GM19438 (cell line): Measurements from ENCODE around the gene NUCKS1.

Experiments
- ATAC-seq: cut with Tn5 transposase; IDR thresholded peaks from one replicate; pipeline ENCODE4 v1.9.1; 2021; ENCODE audit warnings: low read depth; ENCODE audit not compliant: unreplicated experiment

The NUCKS1 gene

DNA sequence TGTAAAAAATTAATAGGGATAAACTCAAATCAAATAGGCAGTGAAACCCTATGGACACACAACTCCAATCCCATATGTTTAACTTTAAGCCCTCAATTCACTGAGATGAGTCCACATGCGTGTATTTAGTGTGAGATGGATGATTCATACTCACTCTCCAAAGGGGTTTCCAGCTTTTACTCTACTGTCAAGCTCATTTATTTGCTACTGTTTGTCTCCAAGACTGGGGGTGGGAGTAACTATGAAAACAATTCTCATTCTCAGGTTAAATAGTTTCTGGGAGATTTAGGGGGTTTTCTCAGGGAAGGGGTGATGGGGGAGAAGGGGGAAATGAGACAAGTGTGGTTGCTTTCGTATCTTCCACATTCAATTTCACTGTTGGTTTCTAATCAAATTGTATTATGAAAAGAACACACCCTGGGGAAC lies 22.6 kb upstream of the NUCKS1 start:
- no peak for ATAC-seq

DNA sequence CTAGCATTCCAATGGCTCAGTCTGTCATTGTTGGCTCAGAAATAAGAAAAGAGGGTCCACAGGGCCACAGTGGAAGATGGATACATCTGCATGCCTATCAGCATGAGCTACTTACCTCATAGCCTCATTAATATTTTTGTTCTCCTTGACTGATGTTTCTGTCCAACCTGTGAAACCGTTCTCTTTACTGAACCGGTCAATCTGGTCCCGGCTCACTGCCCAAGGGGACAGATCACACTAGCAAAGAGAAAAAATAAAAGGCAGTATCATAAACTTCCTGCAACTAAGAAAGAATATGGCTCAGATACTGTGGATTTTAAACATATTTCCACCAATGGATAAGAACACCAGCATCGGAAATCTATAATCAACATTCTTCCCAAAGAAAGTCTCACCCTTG lies 20.6 kb upstream of the NUCKS1 start:
- ATAC-seq, result no peak

DNA sequence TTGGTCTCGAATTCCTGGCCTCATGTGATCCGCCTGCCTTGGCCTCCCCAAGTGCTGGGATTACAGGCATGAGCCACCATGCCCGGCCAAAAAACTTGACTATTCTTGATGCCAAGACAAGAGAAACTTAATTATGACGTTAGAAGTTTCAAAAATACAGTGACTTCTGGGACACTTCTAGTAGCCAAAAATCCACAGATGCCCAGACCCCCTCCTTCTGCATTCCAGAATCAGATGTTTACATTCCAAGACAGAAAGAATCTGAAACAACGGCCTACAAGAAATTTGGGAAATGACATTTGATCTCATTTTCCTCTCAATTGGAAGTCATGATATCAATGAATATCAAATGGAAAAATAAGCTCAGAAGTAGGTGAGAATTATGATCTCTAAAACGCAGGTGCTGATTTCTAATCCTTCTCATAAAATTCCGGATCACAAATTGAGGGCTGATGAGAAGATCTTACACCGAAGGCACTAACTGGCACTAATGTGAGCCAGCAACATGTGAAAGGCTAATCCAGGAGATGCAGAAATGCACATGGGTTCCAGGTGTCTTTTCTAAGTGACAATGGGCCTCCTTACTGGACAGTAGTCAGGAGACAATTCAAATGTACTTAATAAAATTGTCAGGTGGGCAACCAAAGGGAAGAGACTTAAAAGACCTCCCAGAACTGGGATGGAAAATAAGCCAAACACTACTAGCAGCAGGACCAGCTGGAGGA lies 19.8 kb upstream of the NUCKS1 start:
- no peak for ATAC-seq

DNA sequence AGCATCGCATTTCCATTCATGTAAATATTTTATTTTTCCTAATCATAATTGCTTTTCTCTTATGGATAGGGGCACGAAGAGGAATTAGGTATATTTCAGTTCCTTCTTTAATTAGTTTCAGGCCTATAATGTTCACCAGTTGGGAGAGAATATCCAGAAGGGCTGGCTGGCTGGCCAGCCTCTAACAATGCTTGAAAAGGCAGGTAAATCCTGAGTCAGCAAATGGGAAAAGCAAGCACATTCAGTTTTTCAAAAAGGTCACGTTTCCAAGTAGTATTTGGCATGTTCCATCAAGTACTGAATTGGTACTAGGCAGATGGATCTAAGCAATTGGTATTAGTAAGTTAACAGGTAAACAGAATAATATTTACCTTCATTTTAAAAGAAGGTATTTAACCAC lies 17.3 kb upstream of the NUCKS1 start:
- no peak for ATAC-seq

DNA sequence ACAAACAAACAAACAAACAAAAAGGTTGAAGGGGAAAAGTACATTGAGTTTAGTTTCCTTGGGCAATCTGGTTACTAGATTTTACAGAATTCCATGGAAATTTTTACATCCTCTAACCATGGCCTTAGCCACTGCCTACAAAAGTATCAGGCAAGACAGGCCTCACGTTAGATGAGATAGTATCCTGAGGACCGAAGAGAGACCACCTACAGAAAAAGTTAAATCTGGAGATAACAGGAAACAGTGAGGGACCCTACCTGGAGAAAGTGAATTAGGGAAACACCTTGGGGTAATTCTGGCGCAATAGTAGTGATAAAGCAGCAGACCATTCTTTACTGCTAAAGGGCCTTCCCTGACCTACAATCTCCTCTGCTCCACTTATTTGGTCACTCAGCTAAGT lies 16.6 kb upstream of the NUCKS1 start:
- ATAC-seq, result no peak

DNA sequence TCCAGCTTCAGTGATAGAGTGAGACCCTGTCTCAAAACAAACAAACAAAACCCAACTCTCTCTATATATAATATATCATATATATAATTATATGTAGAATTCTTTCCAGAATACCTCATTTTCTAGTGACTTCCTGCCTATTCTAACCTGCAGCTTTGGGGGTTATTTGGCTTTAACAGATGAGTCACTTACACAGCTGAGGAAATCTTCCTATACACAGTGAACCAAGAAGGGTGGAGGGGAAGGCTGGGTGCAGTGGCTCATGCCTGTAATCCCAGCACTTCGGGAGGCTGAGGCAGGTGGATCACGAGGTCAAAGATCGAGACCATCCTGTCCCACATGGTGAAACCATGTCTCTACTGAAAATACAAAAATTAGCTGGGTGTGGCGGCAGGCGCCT lies 16.1 kb upstream of the NUCKS1 start:
- ATAC-seq, result no peak

DNA sequence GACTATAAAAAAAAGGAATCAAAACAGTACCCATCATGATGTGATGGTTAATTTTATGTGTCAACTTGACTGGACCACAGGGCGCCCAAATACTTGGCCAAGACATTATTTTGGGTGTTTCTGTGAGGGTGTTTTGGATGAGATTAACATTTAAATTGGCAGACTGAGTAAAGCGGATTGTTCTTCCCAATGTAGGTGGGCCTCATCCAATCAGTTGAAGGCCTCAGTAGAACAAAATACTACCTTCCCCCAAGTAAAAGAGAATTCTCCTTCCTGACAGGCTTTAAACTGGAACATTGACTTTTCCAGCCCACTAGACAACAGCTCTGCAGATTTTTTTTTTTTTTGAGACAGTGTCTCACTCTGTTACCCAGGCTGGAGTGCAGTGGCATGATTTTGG lies 14.6 kb upstream of the NUCKS1 start:
- ATAC-seq, result no peak

DNA sequence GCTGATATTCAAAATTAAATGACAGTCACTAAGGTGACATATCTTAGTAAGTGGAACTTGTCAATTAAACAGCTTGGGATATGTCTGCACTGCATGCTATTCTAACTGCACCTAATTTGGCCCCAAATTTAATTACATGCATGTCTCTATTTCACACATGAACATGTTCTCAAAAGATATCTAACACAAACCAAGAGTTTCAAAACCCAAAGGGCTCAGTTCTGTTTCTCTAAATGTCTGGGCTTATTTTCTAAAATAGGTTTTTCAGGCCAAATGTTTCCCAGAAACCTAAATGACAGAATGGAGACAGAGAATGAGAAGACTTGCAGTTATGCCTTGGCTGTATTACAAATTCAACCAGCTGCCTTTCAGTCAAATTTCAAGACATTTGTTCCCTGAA lies 14.0 kb upstream of the NUCKS1 start:
- ATAC-seq, result no peak

DNA sequence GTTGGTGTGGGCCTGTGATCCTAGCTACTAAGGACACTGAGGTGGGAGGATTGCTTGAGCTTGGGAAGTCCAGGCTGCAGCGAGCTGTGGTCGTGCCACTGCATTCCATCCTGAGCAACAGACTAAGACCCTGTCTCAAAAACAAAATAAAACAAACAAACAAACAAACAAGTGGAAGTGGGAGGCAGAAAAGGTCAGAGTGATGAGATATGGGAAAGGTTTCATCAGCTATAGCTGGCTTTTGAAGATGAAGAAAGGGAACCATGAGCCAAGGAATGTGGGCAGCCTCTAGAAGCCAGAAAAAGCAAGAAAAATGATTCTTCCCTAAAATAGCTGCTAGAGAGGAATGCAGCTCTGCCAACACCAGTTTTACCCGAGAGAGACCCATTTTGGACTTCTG lies 10.6 kb upstream of the NUCKS1 start:
- no peak for ATAC-seq

DNA sequence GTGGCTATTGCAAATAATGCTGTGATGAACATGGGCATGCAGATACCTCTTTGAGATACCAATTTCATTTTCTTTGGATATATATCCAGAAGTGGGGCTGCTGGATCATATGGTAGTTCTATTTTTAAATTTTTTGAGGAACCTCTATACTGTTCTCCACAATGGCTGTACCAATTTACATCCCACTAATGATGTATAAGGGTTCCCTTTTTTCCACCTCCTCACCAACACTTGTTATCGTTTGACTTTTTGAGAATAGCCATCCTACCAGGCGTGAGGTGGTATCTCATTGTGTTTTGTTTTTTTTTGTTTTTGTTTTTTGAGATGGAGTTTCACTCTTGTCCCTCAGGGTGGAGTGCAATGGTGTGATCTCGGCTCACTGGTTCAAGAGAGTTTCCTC lies 6.6 kb upstream of the NUCKS1 start:
- ATAC-seq, result no peak

DNA sequence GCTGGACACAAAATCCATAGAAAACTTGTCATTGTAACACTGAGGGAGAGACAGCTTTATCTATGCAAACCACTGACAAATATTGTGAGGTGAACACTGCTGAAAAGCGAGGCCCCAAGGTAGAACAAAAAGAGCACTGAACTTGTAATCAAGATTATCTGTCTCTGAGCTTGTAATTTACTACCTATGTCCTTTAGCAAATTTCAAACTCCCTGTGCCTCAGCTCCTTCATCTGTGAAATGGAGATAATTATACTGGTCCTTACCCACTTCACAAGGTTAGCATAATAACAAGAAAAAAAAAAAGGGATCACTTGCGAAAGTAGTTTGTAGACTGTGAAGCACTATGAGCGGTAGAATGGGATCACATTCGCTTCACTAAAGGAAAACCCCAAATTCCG lies 4.9 kb upstream of the NUCKS1 start:
- ATAC-seq, result no peak

DNA sequence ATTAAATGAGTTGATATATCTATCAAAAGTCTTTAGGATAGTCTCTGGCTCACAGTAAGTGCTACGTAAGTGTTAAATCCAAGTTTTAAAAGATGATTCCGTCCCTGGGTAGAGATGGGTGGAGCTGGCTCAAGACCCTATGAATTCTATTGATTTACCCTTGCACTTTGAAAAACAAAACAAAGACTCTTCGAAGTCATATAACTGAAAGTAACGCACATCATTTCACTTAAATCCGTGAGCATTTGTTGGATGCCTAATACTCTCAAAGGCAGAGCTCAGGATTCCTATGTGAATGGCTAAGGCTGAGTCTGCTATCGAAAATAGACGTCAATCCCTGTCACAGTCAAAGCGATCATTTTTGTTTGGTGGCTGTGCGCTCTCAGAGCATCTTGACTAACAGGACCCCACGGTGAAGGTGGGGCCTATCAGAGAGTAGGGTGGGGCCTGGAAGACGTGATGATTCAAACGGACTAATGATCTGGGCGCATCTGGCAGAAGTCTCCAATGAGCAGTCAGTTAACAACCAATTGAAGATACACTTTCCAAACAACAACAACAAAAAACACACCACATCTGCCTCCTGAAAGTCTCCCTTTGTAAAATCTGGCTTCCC lies 1.2 kb upstream of the NUCKS1 start:
- ATAC-seq, result no peak

DNA sequence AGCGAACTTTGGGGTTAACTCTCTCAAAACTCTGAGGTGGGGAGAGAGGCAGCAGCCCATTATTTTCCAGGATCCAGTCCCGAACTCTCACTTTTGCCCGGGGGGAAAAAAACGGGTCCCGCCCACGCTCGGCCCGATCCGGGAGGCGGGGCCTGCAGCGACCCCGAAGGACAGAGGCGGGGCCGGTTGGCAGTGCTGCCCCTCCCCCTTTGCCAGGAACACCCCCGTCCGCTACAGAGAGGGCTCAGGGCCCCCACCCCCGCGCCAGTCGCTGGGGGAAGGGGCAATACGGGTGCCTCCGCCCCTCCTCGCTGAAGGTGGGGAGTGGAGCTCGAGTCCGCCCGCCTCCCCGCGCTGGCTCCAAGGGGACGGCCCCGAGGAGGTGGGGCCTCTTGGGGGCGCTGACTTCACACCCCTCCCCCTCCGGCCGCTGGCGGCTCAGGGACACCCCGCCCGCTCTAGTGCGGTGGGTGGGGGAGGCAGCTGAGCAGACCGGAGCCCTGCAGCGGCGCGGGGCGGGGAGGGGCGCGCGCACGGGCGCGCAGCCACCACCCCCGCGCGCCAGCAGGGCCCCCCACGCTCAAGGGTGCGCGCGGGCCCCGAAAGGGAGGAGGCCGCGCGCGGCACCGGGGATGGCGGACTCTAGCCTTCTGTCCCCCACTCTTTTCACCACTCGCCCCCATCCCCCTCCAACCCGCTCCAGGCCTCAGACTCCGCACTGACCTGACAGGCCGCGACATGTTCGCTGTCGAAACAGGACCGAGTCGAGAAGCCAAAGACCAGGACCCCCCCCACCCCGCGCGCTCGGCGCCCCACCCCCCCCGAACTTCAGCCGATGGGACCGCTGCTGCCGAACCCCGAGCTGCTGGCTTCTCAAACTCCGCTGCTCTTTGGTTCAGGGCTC lies 496 bp downstream of the NUCKS1 start:
- peak; percentile 73 for ATAC-seq

DNA sequence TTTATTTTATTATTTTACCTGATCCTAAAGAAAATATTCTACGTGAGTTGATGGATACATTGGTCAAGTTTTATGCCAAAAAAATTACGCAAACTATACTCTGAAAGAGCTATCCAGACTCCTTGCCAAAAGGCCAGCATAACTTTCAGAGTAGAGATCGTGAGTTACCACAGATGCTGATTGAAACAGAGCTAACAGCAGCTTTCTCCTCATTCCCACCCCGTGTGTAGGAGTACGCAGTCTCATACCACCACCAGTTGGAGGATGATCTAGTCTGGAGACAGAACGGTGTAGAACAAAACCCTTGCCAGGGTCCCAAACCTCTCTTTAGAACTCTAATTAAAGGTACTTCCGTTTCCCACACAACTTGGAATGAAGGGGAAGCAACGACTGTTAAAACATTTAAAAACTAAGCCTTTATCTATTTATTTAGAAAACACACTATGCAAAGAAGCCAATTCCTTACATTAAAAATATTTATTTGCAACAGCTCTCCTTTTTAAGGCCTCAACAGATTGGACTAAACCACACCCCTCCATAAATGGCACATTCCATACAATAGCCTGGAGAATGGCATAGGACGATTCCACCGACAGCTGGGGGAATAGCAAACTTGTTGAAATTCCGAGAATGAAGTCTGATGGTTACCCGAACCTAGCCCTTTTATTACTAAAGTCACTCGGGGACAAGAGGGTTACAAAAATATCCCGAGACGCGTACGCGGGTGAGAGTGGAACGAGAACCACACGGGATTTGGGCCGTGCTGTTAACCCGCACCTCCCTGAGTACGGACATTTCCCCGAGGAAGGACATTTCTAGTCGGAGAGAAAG lies 1.4 kb downstream of the NUCKS1 start:
- ATAC-seq, result peak; percentile 25

DNA sequence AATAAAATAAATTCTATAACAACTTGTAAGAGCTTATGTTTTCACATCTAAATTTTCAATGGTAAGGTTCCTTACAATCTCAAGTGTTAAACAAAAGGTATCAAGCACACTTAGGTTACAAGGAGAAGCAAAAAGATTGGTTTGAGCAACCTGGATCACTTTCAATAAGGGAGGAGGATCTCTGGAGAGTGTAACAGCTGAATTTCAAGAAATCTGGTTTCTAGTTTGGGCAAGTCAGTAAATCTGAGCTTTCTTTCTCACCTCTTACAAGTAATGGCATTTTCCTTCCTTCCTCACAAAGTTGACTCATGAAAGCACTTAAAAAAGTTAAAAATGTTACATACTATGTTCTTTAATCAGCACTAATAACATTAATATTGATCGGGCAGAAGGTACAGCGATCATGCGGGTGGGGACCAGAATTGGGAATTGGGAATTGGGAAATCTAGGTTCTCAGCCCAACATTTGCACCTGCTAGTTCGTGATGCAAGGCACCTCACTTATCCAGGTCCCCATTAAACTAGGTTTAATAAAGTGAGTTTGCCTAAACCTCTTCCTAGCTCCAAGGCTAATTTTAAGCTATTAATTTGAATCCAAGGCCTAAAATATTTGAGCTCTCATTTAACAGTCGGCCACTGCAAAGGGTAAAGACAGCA lies 3.1 kb downstream of the NUCKS1 start:
- ATAC-seq, result no peak

DNA sequence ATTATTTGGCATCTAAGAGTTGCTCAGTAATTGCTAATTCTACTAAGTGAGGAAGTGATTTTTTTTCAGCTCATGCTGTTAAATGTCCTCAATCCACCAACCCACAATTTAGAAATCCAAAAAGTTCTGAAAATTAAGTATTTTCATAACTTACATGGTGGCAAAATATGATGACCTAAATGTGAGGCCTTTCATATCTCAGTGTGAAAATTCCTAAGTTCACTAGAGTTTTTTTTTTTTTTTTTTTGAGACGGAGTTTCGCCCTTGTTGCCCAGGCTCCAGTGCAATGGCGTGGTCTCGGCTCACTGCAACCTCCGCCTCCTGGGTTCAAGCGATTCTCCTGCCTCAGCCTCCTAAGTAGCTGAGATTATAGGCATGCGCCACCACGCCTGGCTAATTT lies 5.6 kb downstream of the NUCKS1 start:
- ATAC-seq, result no peak

DNA sequence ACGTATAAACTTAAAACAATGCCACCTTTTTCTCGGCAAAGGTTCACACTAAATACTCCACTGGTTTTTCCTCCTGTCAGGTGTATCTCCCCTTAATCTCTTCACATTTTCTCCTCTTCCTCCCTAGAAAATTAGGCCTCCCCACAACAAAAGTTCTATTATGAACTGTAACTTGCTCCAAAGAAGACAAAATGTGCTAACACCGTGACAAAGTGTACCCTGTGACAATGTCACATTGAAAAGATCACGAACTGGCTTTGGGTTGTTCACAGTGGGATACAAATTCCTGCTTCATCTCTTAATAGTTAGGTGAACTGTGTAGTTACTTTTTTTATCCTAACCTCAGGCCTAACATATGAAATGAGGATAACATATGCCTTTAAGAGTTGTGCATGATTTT lies 6.0 kb downstream of the NUCKS1 start:
- no peak for ATAC-seq

DNA sequence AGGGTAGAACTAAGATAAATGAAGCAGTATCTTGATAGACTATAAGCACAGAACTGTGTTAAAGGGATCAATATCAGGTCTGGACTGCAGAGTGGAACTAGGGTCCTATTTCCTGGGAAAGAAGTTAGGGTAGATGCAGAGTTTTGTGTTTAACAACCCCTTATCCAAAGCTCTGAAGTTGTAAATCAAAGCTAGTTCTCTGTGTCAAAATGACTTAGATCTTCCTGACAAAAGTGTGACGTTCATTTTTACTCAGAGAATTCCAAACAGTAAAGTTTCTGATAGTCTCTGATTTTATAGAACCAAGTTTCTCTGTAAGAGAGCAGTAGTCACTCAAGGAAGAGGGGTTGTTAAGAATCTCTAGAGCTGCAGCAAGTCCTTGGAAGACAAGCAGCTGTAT lies 8.3 kb downstream of the NUCKS1 start:
- no peak for ATAC-seq

DNA sequence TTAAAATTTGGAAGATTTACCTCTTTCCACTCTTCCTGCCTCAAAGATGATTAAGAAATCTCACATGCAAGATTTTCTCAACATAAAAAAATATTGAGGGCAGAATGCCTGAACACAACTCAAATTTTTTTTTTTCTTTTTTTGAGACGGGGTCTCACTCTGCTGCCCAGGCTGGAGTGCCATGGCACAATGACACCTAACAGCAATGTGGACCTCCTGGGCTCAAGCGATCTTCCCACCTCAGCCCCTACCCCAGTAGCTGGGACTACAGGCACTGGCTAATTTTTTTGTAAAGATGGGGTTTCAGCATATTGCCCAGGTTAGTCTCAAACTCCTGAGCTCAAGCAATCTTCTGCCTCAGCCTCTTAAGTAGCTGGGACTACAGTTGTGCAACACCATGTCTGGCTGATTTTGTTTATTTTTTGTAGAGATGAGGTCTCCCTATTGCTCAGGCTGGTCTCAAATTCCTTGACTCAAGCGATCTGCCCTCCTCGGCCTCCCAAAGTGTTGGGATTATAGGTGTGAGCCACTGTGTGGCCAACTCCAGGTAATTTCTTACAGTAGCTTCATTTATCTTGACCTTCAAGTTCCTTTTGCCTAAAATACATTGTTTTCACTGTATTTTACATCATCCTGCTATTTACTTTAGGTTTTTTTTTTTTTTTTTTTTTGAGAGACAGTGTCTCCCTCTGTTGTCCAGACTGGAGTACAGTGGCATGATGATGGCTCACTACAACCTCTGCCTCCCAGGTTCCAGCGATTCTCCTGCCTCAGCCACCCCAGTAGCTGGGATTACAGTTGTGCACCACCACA lies 10.4 kb downstream of the NUCKS1 start:
- ATAC-seq, result no peak
